GM10847 (cell line): ENCODE measurements around the gene SORL1.

Experiments
- POLR2A ChIP-seq: IDR thresholded peaks from 2 replicates; pipeline ENCODE4 v1.6.1; 2011; ENCODE audit not compliant: insufficient read length; ENCODE audit errors: extremely low read depth

Gene SORL1

GRCh38 chr11:121551463-121551862 lies 99.3 kb downstream of the SORL1 start:
- TF ChIP-seq POLR2A = no peak

GRCh38 chr11:121552154-121552553 lies 100.0 kb downstream of the SORL1 start:
- TF ChIP-seq POLR2A = no peak

GRCh38 chr11:121552644-121553043 lies 100.5 kb downstream of the SORL1 start:
- TF ChIP-seq POLR2A = no peak

- no peak for TF ChIP-seq POLR2A
These were observed 101.3 kb downstream of the SORL1 start for GRCh38 chr11:121553389-121553788.

- TF ChIP-seq POLR2A = no peak
These were observed 101.7 kb downstream of the SORL1 start for GRCh38 chr11:121553806-121554205.

GRCh38 chr11:121554552-121554951 lies 102.4 kb downstream of the SORL1 start:
- TF ChIP-seq POLR2A = no peak

GRCh38 chr11:121555121-121555520 lies 103.0 kb downstream of the SORL1 start:
- TF ChIP-seq POLR2A = no peak

GRCh38 chr11:121556937-121557336 lies 104.8 kb downstream of the SORL1 start:
- TF ChIP-seq POLR2A = no peak

GRCh38 chr11:121557348-121557747 lies 105.2 kb downstream of the SORL1 start:
- TF ChIP-seq POLR2A = no peak

- TF ChIP-seq POLR2A = no peak
These were observed 107.6 kb downstream of the SORL1 start for GRCh38 chr11:121559606-121560200.

GRCh38 chr11:121560236-121560635 lies 108.1 kb downstream of the SORL1 start:
- no peak for TF ChIP-seq POLR2A

- TF ChIP-seq POLR2A = no peak
These were observed 109.1 kb downstream of the SORL1 start for GRCh38 chr11:121561240-121561639.

- TF ChIP-seq POLR2A = no peak
These were observed 109.6 kb downstream of the SORL1 start for GRCh38 chr11:121561716-121562115.

GRCh38 chr11:121563003-121563402 lies 110.9 kb downstream of the SORL1 start:
- no peak for TF ChIP-seq POLR2A

GRCh38 chr11:121563900-121564822 lies 112.0 kb downstream of the SORL1 start:
- TF ChIP-seq POLR2A = no peak

- no peak for TF ChIP-seq POLR2A
These were observed 113.0 kb downstream of the SORL1 start for GRCh38 chr11:121564948-121565684.
